Measurements from ENCODE around the gene HBP1. TPM values are rescaled to one million over a fixed set of nuclear protein-coding genes. Genes with fewer than 3 reads are reported as not detected.
A peak's percentile ranks its signal among the peaks of the same experiment; 100 is the strongest.

HBP1 gene
- total RNA-seq, 1 experiment from 2014 or later = 30.2 TPM

- POLR2A ChIA-PET = interaction anchor here (0.6 to 6.5 kb wide), 2 partner anchors 8 to 780 kb away, joined by 5 to 126 read pairs; no protein-coding TSS in a partner anchor
- TF ChIP-seq CTCF (IDR thresholded peaks at IDR 0.05; ENCODE audit: unreplicated experiment) = no peak
- H3K4me1 Mint-ChIP-seq (ENCODE audit: insufficient read depth, unreplicated experiment) = peaks cover 22% of the 10 kb centered on the region
- CTCF ChIA-PET = interaction anchor here (0.5 to 1.7 kb wide), 5 partner anchors 20 to 508 kb away, joined by 3 to 6 read pairs (median 5); no protein-coding TSS in a partner anchor
- no peak overlapping the region for H3K27ac Mint-ChIP-seq (ENCODE audit: low read depth, unreplicated experiment)
- BruUV-seq (replicated peaks) = no TSS peak
- H3K27me3 Mint-ChIP-seq (ENCODE audit: insufficient read depth, unreplicated experiment) = no peaks in the 10 kb centered on the region
- H3K9me3 Mint-ChIP-seq (ENCODE audit: unreplicated experiment) = no peaks in the 10 kb centered on the region
- H3K36me3 Mint-ChIP-seq (ENCODE audit: insufficient read depth, unreplicated experiment) = peaks cover 46% of the 10 kb centered on the region
- intact Hi-C loops (cut with micrococcal nuclease) = no loop called here
- no peak for DNase-seq (ENCODE audit: unreplicated experiment)
- H3K4me3 Mint-ChIP-seq (ENCODE audit: unreplicated experiment) = no peak overlapping the region
These were observed 3.7 kb downstream of the HBP1 start for GRCh38 chr7:107172276-107173032.

- Mint-ChIP-seq H3K27me3 (ENCODE audit: insufficient read depth, unreplicated experiment) (no peaks in the 10 kb centered on the region), H3K36me3 (ENCODE audit: insufficient read depth, unreplicated experiment) (peaks cover 49% of the 10 kb centered on the region), H3K4me3 (ENCODE audit: unreplicated experiment) (no peak overlapping the region), H3K9me3 (ENCODE audit: unreplicated experiment) (no peaks in the 10 kb centered on the region), H3K4me1 (ENCODE audit: insufficient read depth, unreplicated experiment) (peaks cover 22% of the 10 kb centered on the region), H3K27ac (ENCODE audit: low read depth, unreplicated experiment) (no peak overlapping the region)
- BruUV-seq (replicated peaks) = no TSS peak
- no peak for TF ChIP-seq CTCF (IDR thresholded peaks at IDR 0.05; ENCODE audit: unreplicated experiment)
- intact Hi-C loops (cut with micrococcal nuclease) = no loop called here
- CTCF ChIA-PET = interaction anchor here (0.5 to 1.8 kb wide), 3 partner anchors 22 to 509 kb away, joined by 3 to 9 read pairs (median 7); no protein-coding TSS in a partner anchor
- no peak for DNase-seq (ENCODE audit: unreplicated experiment)
- POLR2A ChIA-PET = interaction anchor here (0.9 kb wide), 2 partner anchors 26 to 380 kb away, joined by 3 read pairs; no protein-coding TSS in a partner anchor
These were observed 4.4 kb downstream of the HBP1 start for GRCh38 chr7:107173191-107173590.

- Mint-ChIP-seq H3K27ac (ENCODE audit: low read depth, unreplicated experiment) (peak overlapping the region; percentile 28), H3K4me3 (ENCODE audit: unreplicated experiment) (no peak overlapping the region), H3K36me3 (ENCODE audit: insufficient read depth, unreplicated experiment) (peaks cover 52% of the 10 kb centered on the region), H3K4me1 (ENCODE audit: insufficient read depth, unreplicated experiment) (peaks cover 22% of the 10 kb centered on the region), H3K9me3 (ENCODE audit: unreplicated experiment) (no peaks in the 10 kb centered on the region), H3K27me3 (ENCODE audit: insufficient read depth, unreplicated experiment) (no peaks in the 10 kb centered on the region)
- intact Hi-C loops (cut with micrococcal nuclease) = no loop called here
- POLR2A ChIA-PET = interaction anchor here (0.6 to 1.0 kb wide), 6 partner anchors 11 to 381 kb away, joined by 3 to 5 read pairs (median 3); no protein-coding TSS in a partner anchor
- CTCF ChIA-PET = interaction anchor here (0.6 to 1.8 kb wide), 5 partner anchors 21 to 824 kb away, joined by 3 to 9 read pairs (median 3); no protein-coding TSS in a partner anchor
- DNase-seq (ENCODE audit: unreplicated experiment) = no peak
- BruUV-seq (replicated peaks) = no TSS peak
- no peak for TF ChIP-seq CTCF (IDR thresholded peaks at IDR 0.05; ENCODE audit: unreplicated experiment)
These were observed 5.0 kb downstream of the HBP1 start for GRCh38 chr7:107173691-107174406.

Measured in MCF 10A (cell line).